GM12801 (cell line): ENCODE data around the gene SIAH3.

ENCODE experiments used
- TF ChIP-seq, protein P1 (sequence below): IDR thresholded peaks from one replicate; pipeline ENCODE4 v1.5.1; 2011; ENCODE audit warnings: control low read depth; ENCODE audit not compliant: insufficient read length; ENCODE audit errors: extremely low read depth

The SIAH3 gene

DNA sequence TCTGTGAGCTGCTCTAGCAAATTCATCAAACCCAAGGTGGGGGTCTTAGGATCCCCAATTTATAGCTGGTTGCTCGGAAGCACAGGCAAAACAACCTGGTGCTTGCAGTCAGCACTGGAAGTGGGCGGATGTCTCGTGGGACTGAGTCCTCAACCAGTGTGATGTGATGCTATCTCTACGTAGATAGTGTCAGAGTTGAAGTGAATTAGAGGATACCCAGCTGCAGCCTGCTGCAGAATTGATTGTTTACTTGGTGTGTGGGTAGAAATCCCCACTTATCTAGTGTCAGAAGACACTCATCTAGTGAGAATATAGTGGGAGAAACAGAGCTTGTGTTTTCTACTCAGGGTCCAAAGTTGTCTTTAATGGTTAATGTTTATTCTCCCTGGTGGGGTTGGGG, 86.1 kb downstream of the SIAH3 start:
- TF ChIP-seq, protein P1, sequence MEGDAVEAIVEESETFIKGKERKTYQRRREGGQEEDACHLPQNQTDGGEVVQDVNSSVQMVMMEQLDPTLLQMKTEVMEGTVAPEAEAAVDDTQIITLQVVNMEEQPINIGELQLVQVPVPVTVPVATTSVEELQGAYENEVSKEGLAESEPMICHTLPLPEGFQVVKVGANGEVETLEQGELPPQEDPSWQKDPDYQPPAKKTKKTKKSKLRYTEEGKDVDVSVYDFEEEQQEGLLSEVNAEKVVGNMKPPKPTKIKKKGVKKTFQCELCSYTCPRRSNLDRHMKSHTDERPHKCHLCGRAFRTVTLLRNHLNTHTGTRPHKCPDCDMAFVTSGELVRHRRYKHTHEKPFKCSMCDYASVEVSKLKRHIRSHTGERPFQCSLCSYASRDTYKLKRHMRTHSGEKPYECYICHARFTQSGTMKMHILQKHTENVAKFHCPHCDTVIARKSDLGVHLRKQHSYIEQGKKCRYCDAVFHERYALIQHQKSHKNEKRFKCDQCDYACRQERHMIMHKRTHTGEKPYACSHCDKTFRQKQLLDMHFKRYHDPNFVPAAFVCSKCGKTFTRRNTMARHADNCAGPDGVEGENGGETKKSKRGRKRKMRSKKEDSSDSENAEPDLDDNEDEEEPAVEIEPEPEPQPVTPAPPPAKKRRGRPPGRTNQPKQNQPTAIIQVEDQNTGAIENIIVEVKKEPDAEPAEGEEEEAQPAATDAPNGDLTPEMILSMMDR: no peak

DNA sequence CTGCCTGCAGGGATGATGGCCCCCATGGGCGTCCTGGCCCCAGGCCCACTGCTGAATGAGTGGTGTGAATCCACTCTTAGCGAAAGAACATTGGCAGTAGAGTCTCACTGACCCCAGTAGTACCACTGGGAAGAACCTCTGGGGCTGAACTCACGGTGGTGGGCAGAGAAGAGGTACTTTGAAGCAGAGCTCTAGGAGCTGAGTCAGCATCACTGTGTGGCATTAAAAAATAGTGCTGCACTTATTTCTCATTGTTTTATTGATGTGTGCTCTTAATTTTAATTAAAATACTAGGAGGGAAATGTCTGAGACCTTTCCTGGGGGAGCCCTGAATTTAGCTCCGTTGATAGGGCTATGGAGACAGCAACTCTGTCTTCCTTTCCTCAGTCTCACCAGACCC, 88.1 kb downstream of the SIAH3 start:
- TF ChIP-seq, protein P1: no peak

DNA sequence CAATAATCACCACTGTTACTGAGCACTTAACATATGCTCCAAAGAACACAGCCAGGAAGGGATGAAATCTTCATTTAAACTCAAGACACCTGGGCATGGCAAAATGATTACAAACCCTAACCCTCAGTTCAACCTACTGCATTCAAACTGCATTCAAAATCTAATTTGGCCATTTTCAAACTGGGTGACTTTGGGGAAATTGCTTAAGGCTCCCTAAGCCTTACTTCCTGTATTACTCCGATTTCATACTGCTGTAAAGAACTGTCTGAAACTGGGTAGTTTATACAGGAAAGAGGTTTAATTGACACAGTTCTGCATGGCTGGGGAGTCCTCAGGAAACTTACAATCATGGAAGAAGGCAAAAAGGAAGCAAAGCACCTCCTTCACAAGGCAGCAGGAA, 99.0 kb downstream of the SIAH3 start:
- TF ChIP-seq, protein P1: no peak

DNA sequence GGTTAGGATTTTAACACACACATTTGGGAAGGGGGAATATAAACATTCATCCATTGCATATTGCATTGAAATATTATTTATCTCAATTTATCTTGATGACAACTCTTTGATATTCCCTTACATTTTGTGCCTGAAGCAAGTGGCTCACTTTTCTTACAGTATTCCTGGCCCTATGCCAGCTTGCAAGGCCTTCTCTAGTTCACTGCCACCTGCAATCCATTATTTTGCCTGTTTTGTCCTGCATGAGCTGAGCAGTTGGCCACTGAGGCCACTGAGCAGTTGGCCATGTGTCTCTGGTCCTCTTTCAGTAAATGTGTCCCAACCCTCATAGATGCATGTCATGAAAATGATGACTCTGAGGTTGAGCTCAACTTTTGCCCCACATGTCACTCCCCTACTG, 99.7 kb downstream of the SIAH3 start:
- TF ChIP-seq, protein P1: no peak

DNA sequence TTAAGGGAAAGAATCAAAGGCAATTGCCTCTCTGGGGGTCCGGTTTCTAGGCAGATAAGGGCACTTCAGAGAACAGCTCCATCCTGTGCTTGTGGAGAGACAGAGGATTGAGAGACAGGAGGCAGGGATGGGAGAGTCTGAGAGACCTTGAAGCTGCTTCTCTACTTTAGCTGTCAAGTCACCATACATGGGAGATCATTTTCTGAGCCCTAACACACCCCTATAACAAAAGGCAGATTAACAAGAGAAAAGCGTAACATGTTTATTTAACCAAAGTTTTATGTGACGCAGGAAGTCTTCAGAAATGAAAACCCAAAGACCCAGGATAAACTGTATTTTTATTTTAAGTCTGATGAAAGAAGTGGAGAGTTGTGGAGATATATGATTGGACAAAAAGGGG, 101.0 kb downstream of the SIAH3 start:
- TF ChIP-seq, protein P1: no peak

DNA sequence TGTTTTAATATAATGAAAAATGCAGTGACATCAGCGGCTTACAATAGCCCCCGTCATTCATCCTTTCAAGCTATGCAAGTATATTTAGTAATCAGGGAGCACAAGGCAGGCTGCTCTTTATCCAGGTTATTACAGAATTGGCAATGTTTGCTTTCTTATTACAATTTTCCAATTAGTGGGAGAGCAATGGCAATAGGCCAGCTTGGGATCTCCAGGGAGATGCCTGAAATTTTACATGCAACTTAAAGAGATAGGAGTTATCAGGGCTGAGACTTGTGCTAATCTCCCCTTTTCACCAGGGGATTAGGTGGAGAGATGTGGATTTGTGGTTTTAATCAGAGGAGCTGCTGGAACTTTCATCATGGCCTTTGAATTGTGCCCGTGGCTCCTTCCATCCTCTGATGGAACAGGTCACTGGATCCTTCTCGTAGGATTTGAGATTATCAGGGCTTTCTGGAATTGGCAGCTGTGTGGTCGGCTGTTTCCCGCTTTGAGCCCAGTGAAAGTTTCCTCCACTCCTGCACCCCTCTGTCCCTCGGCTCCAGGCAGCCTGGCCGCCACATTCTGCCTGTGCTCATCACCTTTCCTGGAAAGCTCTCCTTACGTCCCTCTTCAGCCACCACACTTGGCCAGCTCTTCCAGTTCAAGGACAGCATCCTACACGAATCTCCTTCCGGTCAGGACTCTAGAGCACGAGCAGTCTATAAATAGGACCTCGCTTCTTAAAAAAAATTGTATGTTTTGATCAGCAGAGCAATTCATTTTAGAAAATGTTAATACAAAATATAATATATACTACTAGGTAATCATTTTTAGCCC, 102.4 kb downstream of the SIAH3 start:
- TF ChIP-seq, protein P1: no peak

DNA sequence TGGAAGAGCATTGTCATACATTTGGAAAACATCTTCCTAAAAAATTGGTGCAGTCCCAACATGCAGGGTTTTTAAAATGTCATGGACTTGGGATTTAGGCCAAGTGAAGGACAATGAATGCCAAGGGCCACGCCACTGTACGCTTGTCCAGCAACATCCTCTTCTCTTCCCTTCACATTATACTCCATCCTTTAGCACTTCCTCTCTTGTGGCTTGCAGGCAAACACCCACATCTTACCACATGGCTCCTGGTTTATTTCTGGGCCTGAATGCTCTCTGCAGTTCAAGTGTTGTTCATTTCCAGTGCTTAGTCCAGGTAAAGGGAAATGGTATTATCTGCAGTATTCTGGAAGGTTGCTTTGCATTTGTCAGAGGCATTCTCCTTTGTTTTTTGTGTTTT, 104.5 kb downstream of the SIAH3 start:
- TF ChIP-seq, protein P1: no peak
